HuH-7.5 (cell line): Measurements from ENCODE around the gene UBP1.
"Not testable (repeated sequence)": the region's sequence is repeated elsewhere in the genome, so short reads cannot be mapped to it uniquely, and the experiment has no call there.

Experiments
- DNase-seq: peaks from one replicate; pipeline ENCODE4 v3.0.0; 2011; ENCODE audit warnings: low spot score

UBP1 gene

DNA sequence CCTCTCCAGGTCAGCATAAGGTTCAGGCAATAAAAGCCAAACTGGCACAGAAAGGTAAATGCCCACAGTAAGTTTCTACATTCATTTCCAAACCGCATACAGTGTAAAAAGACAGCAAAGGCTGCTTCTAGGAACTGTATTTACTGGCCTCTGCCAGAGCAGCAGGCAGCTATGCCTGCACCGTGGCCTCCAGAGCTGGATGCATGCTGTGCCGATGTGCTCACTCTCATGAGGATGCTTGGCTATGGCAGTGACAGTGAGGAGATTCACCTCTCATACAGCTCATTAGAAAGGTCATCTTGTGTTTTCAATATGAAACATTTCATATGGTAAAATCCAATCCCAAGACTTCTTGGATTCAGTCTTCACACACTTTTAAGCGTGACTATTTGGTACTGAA is 50.3 kb downstream of the UBP1 start:
- no peak for DNase-seq

DNA sequence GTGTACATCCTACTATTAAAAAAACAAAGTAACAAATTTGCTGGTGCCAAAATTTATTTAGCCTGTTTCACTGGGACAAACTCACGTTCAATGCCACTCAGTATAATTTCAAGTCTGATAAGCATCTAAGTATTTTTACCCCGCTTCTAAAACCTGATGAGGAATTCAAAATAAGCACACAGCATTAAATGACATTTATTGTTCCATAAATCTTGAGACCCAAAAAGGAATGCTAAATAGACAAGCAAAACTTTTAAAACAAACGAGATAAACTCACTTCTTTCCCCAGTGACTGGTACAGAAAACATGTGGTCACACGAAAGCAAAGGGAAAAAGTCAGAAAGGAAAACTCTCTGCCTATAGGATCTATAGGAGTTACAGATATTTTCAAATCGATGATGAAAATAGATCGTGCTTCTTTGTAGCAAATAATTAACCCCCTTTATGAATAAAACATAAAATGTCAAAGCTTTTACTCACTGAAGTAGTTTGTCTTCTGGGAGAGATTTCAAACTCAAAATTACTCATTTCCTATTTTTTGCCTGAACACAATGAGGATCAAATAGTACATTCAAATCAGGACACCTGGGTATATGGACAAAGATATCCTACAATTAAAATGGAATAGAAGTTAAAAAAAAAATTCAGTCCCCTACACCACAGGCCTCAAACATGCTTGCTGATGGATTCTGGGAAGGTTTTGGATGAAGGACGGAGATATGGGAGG is 51.7 kb downstream of the UBP1 start:
- DNase-seq = no peak

GRCh38 chr3:33386631-33387030 is 53.6 kb downstream of the UBP1 start:
- DNase-seq = no peak

- DNase-seq = no peak
Observed at GRCh38 chr3:33385423-33385822, 54.8 kb downstream of the UBP1 start.

- DNase-seq = no peak
Observed at GRCh38 chr3:33383951-33384350, 56.3 kb downstream of the UBP1 start.

DNA sequence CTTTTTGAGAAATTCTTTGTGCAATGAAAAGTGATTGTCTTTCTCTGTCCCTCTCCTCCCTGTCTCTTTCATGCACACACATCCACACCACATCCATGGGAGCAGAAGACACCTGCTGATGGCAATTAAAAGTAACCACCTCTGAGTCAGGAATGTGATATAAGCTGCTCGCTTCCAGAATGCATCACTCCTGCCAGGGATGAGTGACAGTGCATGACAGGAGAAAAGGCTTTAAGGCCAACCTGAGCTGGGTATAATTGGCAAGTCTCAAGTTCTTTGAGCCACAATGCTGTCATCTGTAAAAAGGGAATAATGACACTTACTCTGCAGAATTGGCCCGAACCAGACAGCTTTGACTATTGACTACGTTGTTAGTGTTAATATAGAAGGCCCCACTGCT is 59.6 kb downstream of the UBP1 start:
- no peak for DNase-seq

DNA sequence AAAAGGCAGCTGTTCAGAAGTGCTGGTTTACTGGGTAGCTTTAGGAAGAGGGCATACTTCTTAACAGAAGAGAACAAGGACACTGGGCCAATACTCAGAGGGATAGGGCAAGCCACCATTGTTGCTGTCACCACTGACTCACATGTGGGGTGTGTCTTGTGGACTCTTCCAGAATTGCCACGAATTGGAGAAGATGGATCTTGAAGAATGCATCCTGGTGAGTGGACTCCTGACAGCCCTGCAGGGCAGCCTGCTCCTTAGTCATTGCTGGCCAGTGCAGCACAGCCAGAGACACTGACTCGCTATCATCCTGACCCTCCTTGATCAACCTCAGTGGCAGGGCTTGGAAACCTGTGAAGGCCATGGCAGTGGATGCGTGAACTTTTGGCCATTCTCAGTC is 62.3 kb downstream of the UBP1 start:
- no peak for DNase-seq

- no peak for DNase-seq
Observed at GRCh38 chr3:33377489-33377888, 62.7 kb downstream of the UBP1 start.

GRCh38 chr3:33373082-33373437 is 67.1 kb downstream of the UBP1 start:
- DNase-seq = no peak

- DNase-seq = peak; percentile 23
Observed at GRCh38 chr3:33372218-33373081, 67.8 kb downstream of the UBP1 start.

DNA sequence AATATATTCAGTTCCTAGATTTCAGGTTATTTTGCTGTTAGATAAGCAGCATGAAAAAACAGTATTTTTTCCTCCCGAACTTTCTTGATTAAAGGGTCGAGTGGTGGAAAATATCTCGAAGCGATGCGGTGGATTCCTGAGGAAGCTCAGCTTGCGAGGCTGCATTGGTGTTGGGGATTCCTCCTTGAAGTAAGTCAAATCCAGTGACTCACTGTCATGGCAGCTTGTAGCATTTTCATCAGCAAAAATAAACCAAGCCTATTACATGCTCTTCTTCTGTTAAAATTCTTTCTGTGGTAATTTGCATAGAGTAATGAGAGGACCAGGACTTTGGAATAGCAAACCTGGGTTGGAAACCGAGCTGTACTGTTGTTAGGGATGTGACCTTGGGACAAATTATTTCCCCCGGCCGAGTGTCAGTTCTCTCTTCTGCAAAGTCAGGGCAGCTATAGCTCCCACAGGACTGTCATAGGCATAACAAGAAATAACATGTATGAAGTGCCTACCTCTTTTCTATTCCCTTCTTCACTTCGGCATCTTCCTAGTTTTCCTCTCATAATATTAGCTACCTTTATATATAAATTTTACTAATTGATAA is 75.6 kb downstream of the UBP1 start:
- no peak for DNase-seq

DNA sequence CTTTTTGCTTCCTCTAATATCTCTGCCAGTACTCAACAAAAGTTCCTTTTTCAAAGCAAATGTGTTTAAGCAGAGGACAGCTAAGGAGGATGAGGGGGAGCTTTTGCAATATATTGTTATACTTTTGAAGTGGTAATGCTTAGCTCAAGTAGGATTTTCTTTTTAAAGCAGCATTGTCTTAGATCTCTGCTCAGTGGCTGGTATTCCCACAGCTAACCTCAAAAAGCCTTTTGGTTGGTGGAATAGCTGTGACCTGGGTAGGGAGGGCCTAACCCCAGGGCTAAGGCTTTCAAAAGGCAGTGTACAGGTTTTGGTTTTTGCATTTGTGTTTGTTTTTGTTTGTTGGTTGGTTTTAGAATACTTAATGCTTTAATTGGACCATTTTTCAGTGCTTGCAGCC is 76.1 kb downstream of the UBP1 start:
- DNase-seq = no peak

- DNase-seq = no peak
Observed at GRCh38 chr3:33363113-33363800, 76.9 kb downstream of the UBP1 start.

DNA sequence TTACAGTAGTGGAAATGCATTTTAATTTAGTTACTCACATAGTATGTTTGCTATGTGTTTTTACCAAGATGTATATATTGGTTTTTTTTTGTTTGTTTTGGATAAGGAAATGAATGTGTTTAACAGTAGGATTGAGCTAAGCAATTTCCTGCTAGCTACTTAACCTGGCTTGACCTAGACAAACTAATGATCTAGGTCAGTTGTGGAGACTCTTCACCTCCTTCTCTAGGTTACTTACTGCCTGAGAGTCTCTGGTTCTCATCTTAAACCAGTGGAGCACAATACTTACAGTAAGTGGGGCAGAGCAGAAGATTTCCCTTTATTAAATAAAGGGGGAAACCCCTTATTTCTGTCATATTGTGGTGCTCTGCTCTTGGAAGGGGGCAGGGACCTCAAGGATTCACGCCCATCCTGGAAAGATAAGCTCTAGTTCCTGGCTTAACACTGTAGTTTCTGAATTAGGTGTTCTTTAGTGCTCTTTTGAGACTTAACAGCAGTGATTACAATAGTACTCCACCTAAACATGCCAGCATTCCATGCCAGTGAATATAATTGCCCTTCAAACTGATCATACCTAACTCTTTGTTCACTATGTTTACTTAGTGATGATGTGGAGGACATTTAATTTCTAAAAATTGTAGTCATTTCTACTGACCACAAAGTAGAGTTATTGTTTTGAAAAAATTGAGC is 79.9 kb downstream of the UBP1 start:
- no peak for DNase-seq

DNA sequence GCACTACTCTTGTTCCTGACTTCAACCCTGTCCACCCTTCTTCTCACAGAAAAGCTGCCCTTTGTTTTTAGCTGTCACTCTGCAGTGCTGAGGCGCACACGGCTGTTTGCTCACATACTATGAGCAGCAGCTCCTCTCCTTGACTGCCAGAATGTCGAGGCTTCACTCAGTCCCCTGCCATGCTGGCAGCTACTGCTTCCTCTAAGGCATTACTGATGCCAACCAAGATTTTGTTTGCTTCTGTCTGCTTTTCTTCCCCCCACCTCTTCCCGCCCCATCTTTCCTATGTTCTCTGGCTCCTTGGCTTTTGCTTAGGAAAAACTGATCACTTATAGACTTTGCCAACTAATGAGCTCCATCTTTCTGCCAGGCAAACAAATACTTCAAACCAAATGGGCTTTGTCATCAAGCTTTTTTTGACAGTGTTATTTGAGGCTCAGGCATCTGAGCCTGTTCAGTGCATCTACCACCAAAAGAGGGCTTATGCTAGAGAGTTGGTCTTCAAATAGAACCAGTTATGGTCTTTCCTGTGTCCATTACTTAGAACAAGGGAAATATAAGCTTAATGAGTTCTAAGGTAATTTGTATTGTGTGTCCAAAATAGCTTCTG is 81.9 kb downstream of the UBP1 start:
- no peak for DNase-seq

DNA sequence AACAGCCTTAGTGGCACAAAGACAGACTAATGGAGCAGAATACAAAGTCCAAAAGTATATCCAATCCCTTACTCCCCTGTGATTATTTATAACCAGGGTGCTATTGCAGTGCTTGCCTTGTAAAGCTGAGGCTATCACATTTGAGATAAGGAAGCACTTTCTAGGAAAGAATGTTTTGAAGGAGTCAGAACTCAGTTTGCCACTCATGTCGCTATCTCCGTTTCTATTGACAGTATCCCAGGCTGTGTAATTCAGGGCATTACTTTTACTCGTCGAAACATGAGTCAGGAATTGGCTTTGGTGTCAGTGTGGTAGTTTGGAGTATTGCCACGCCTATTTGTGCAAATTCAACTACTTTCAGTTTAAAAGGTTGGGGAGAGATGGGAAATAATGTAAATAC is 84.6 kb downstream of the UBP1 start:
- no peak for DNase-seq

- no peak for DNase-seq
Observed at GRCh38 chr3:33339758-33340157, 100.4 kb downstream of the UBP1 start.

- not testable (repeated sequence) for DNase-seq
Observed at GRCh38 chr3:33338936-33339465, 101.2 kb downstream of the UBP1 start.
